MM.1S (cell line): Measurements from ENCODE around the gene MCUR1.

Source experiments
- DNase-seq: peaks from one replicate; pipeline ENCODE4 v3.0.0-alpha.2; 2015
- H2AFZ ChIP-seq: fragments of 300-600 bp; sonication (generic); 2 replicates; pipeline ENCODE4 v1.6.0; 2016; ENCODE audit warnings: antibody characterized with exemption, low read length
- H3F3A ChIP-seq: fragments of 300-600 bp; sonication (generic); 2 replicates; pipeline ENCODE4 v1.6.1; 2016; ENCODE audit warnings: mild to moderate bottlenecking, antibody characterized with exemption, low read length, moderate library complexity, mixed read lengths; ENCODE audit not compliant: insufficient read depth
- H3K27ac ChIP-seq: fragments of 300-600 bp; sonication (generic); 2 replicates; pipeline ENCODE4 v1.5.1; 2016; ENCODE audit warnings: mild to moderate bottlenecking, low read length
- H3K27me3 ChIP-seq: fragments of 300-600 bp; sonication (generic); replicated peaks from 2 replicates; pipeline ENCODE4 v1.6.0; 2016; ENCODE audit warnings: low read length; ENCODE audit not compliant: insufficient read depth
- H3K36me3 ChIP-seq: fragments of 300-600 bp; sonication (generic); replicated peaks from 2 replicates; pipeline ENCODE4 v1.6.1; 2016; ENCODE audit warnings: mild to moderate bottlenecking, low read length, mixed read lengths; ENCODE audit not compliant: insufficient read depth
- H3K4me1 ChIP-seq: fragments of 300-600 bp; sonication (generic); 2 replicates; pipeline ENCODE4 v1.6.1; 2016; ENCODE audit warnings: low read length, mixed read lengths
- H3K4me2 ChIP-seq: fragments of 300-600 bp; sonication (generic); 2 replicates; pipeline ENCODE4 v1.6.0; 2016; ENCODE audit warnings: low read depth, low read length
- H3K4me3 ChIP-seq: fragments of 300-600 bp; sonication (generic); 2 replicates; pipeline ENCODE4 v1.5.1; 2016; ENCODE audit warnings: low read length, mixed read lengths
- H3K79me2 ChIP-seq: fragments of 300-600 bp; sonication (generic); 2 replicates; pipeline ENCODE4 v1.6.1; 2016; ENCODE audit warnings: mixed run types, low read length, mixed read lengths
- H3K9ac ChIP-seq: fragments of 300-600 bp; sonication (generic); 2 replicates; pipeline ENCODE4 v1.6.1; 2016; ENCODE audit warnings: low read length, mixed read lengths
- H3K9me2 ChIP-seq: fragments of 300-600 bp; sonication (generic); replicated peaks from 2 replicates; pipeline ENCODE4 v1.6.1; 2016; ENCODE audit warnings: mild to moderate bottlenecking, low read length, mixed read lengths; ENCODE audit not compliant: insufficient read depth
- H3K9me3 ChIP-seq: fragments of 300-600 bp; sonication (generic); replicated peaks from 2 replicates; pipeline ENCODE4 v1.6.1; 2016; ENCODE audit warnings: mild to moderate bottlenecking, low read length, mixed read lengths; ENCODE audit not compliant: insufficient read depth
- H4K20me1 ChIP-seq: fragments of 300-600 bp; sonication (generic); 2 replicates; pipeline ENCODE4 v1.6.1; 2016; ENCODE audit warnings: mild to moderate bottlenecking, low read length, moderate library complexity, mixed read lengths; ENCODE audit not compliant: insufficient read depth
- CTCF ChIP-seq: fragments of 300-600 bp; sonication (generic); IDR thresholded peaks from 2 replicates; pipeline ENCODE4 v1.5.1; 2016; ENCODE audit warnings: antibody characterized with exemption, low read length, mixed read lengths
- EZH2 ChIP-seq: fragments of 300-600 bp; sonication (generic); optimal IDR thresholded peaks from 2 replicates; pipeline ENCODE3; 2017; ENCODE audit warnings: low read depth, mild to moderate bottlenecking, antibody characterized with exemption, low read length, mixed read lengths
- EZH2phosphoT487 ChIP-seq: fragments of 300-600 bp; sonication (generic); IDR thresholded peaks from 2 replicates; pipeline ENCODE4 v1.6.1; 2018; ENCODE audit warnings: antibody characterized with exemption, low read length

MCUR1 gene

GRCh38 chr6:13742961-13743735 is 71.2 kb downstream of the MCUR1 start:
- TF ChIP-seq EZH2: no peak
- TF ChIP-seq CTCF: no peak
- TF ChIP-seq EZH2phosphoT487: no peak
- no peaks in the 10 kb centered on the region for H3K9me2 ChIP-seq
- H3K36me3 ChIP-seq: no peaks in the 10 kb centered on the region
- H3K4me3 ChIP-seq: no peak overlapping the region
- no peak overlapping the region for H2AFZ ChIP-seq
- no peak overlapping the region for H3K27ac ChIP-seq
- H3K27me3 ChIP-seq: no peaks in the 10 kb centered on the region
- no peak overlapping the region for H3K9ac ChIP-seq
- no peaks in the 10 kb centered on the region for H4K20me1 ChIP-seq
- no peaks in the 10 kb centered on the region for H3K79me2 ChIP-seq
- no peaks in the 10 kb centered on the region for H3K4me1 ChIP-seq
- DNase-seq: no peak
- no peaks in the 10 kb centered on the region for H3F3A ChIP-seq
- H3K9me3 ChIP-seq: no peaks in the 10 kb centered on the region
- H3K4me2 ChIP-seq: no peak overlapping the region

GRCh38 chr6:13741365-13741764 is 73.0 kb downstream of the MCUR1 start:
- Histone ChIP-seq H3K9me2 (no peaks in the 10 kb centered on the region), H4K20me1 (no peaks in the 10 kb centered on the region), H3K9ac (no peak overlapping the region), H3F3A (no peaks in the 10 kb centered on the region), H3K36me3 (no peaks in the 10 kb centered on the region), H3K4me3 (no peak overlapping the region), H2AFZ (no peak overlapping the region), H3K9me3 (no peaks in the 10 kb centered on the region), H3K4me2 (no peak overlapping the region), H3K79me2 (no peaks in the 10 kb centered on the region), H3K4me1 (no peaks in the 10 kb centered on the region), H3K27ac (no peak overlapping the region), H3K27me3 (no peaks in the 10 kb centered on the region)
- no peak for DNase-seq
- no peak for TF ChIP-seq EZH2phosphoT487
- no peak for TF ChIP-seq CTCF
- TF ChIP-seq EZH2: no peak
